ENCODE data around the gene CLDN5. TPM values are rescaled to one million over a fixed set of nuclear protein-coding genes. Genes with fewer than 3 reads are reported as not detected.

Gene CLDN5
- total RNA-seq, 1 donor from 2014 or later = not detected

- Mint-ChIP-seq H3K4me1 (ENCODE audit: low read depth) (no peaks in the 10 kb centered on the region), H3K4me3 (ENCODE audit: unreplicated experiment) (no peak overlapping the region), H3K27me3 (ENCODE audit: low read depth) (no peaks in the 10 kb centered on the region), H3K36me3 (ENCODE audit: low read depth) (peaks cover 7% of the 10 kb centered on the region), H3K27ac (ENCODE audit: unreplicated experiment) (no peak overlapping the region), H3K9me3 (ENCODE audit: low read depth) (peaks cover 8% of the 10 kb centered on the region)
- TF ChIP-seq CTCF (IDR thresholded peaks at IDR 0.05) = no peak
- DNase-seq (ENCODE audit: low spot score) = no peak
Observed at GRCh38 chr22:19510919-19511341, 13.3 kb downstream of the CLDN5 start.

- TF ChIP-seq CTCF (IDR thresholded peaks at IDR 0.05) = no peak
- H3K9me3 Mint-ChIP-seq (ENCODE audit: low read depth) = peaks cover 8% of the 10 kb centered on the region
- H3K4me3 Mint-ChIP-seq (ENCODE audit: unreplicated experiment) = no peak overlapping the region
- H3K36me3 Mint-ChIP-seq (ENCODE audit: low read depth) = peaks cover 7% of the 10 kb centered on the region
- H3K27ac Mint-ChIP-seq (ENCODE audit: unreplicated experiment) = no peak overlapping the region
- no peaks in the 10 kb centered on the region for H3K27me3 Mint-ChIP-seq (ENCODE audit: low read depth)
- DNase-seq (ENCODE audit: low spot score) = no peak
- H3K4me1 Mint-ChIP-seq (ENCODE audit: low read depth) = no peaks in the 10 kb centered on the region
Observed at GRCh38 chr22:19509923-19510322, 14.3 kb downstream of the CLDN5 start.

GRCh38 chr22:19509191-19509590, 15.0 kb downstream of the CLDN5 start:
- DNase-seq (ENCODE audit: low spot score) = no peak
- H3K36me3 Mint-ChIP-seq (ENCODE audit: low read depth) = peaks cover 7% of the 10 kb centered on the region
- H3K27ac Mint-ChIP-seq (ENCODE audit: unreplicated experiment) = no peak overlapping the region
- H3K9me3 Mint-ChIP-seq (ENCODE audit: low read depth) = peaks cover 8% of the 10 kb centered on the region
- H3K4me1 Mint-ChIP-seq (ENCODE audit: low read depth) = no peaks in the 10 kb centered on the region
- H3K27me3 Mint-ChIP-seq (ENCODE audit: low read depth) = no peaks in the 10 kb centered on the region
- no peak for TF ChIP-seq CTCF (IDR thresholded peaks at IDR 0.05)
- no peak overlapping the region for H3K4me3 Mint-ChIP-seq (ENCODE audit: unreplicated experiment)

- no peaks in the 10 kb centered on the region for H3K4me1 Mint-ChIP-seq (ENCODE audit: low read depth)
- TF ChIP-seq CTCF (IDR thresholded peaks at IDR 0.05) = no peak
- H3K4me3 Mint-ChIP-seq (ENCODE audit: unreplicated experiment) = no peak overlapping the region
- H3K27ac Mint-ChIP-seq (ENCODE audit: unreplicated experiment) = no peak overlapping the region
- H3K9me3 Mint-ChIP-seq (ENCODE audit: low read depth) = no peaks in the 10 kb centered on the region
- no peaks in the 10 kb centered on the region for H3K36me3 Mint-ChIP-seq (ENCODE audit: low read depth)
- peak; percentile 43 for DNase-seq (ENCODE audit: low spot score)
- no peaks in the 10 kb centered on the region for H3K27me3 Mint-ChIP-seq (ENCODE audit: low read depth)
Observed at GRCh38 chr22:19508024-19508776, 16.0 kb downstream of the CLDN5 start.

GRCh38 chr22:19507534-19507861, 16.7 kb downstream of the CLDN5 start:
- H3K4me1 Mint-ChIP-seq (ENCODE audit: low read depth) = no peaks in the 10 kb centered on the region
- TF ChIP-seq CTCF (IDR thresholded peaks at IDR 0.05) = no peak
- no peak for DNase-seq (ENCODE audit: low spot score)
- H3K27me3 Mint-ChIP-seq (ENCODE audit: low read depth) = no peaks in the 10 kb centered on the region
- H3K27ac Mint-ChIP-seq (ENCODE audit: unreplicated experiment) = no peak overlapping the region
- no peaks in the 10 kb centered on the region for H3K9me3 Mint-ChIP-seq (ENCODE audit: low read depth)
- H3K4me3 Mint-ChIP-seq (ENCODE audit: unreplicated experiment) = no peak overlapping the region
- no peaks in the 10 kb centered on the region for H3K36me3 Mint-ChIP-seq (ENCODE audit: low read depth)

All from chondrocyte (in vitro differentiated cells).